K562 treated with DMSO at 1 percent for 12 hours (cell line): ENCODE measurements around the gene FAM47B. TPM values are rescaled to one million over a fixed set of nuclear protein-coding genes. Genes with fewer than 3 reads are reported as not detected.

ENCODE experiments used
- total RNA-seq: library from RNA; unstranded; fragments of 300-600 nt; gene quantifications from 2 replicates; pipeline ENCODE4 v1.2.3, GENCODE V29; 2022; ENCODE audit not compliant: insufficient read depth

The FAM47B gene
- not detected in 2 replicates for total RNA-seq

GRCh38 chrX:34942496-34942895, at the start of gene FAM47B:
TSS of gene FAM47B (plus strand) at chrX:34942796. CDS start at chrX:34942832, 36 bp downstream.

